Endothelial cell of umbilical vein (primary cell): ENCODE results near the gene SHISA2.
"Not testable (repeated sequence)": the region's sequence is repeated elsewhere in the genome, so short reads cannot be mapped to it uniquely, and the experiment has no call there.

Experiments used
- CTCF ChIP-seq, 2 donors: IDR thresholded peaks; 1 replicate in 1 of 2; 2 replicates in 1 of 2; pipeline ENCODE4 v1.5.1; 2011; ENCODE audit warnings: low read length in 2 of 2, mild to moderate bottlenecking in 2 of 2, moderate library complexity in 2 of 2, control low read depth in 1 of 2, inconsistent platforms in 1 of 2, low read depth in 1 of 2; ENCODE audit not compliant: insufficient read depth in 1 of 2; ENCODE audit errors: extremely low read depth in 1 of 2
- EZH2 ChIP-seq: IDR thresholded peaks from 2 replicates; pipeline ENCODE4 v1.6.1; 2012; ENCODE audit warnings: borderline replicate concordance, low read depth, mild to moderate bottlenecking, moderate library complexity, low read length, inconsistent platforms; ENCODE audit not compliant: severe bottlenecking
- GATA2 ChIP-seq: IDR thresholded peaks from 2 replicates; pipeline ENCODE4 v1.7.0; 2011; ENCODE audit warnings: low read depth, mild to moderate bottlenecking, moderate library complexity, mixed read lengths, low read length; ENCODE audit not compliant: insufficient read length, insufficient read depth
- POLR2A ChIP-seq: IDR thresholded peaks from 2 replicates; pipeline ENCODE4 v1.6.1; 2012; ENCODE audit warnings: low read depth, mild to moderate bottlenecking, control low read depth, low read length
- POLR2AphosphoS5 ChIP-seq: IDR thresholded peaks from 2 replicates; pipeline ENCODE4 v1.6.1; 2012; ENCODE audit warnings: low read depth, mild to moderate bottlenecking, control low read depth, low read length, moderate library complexity; ENCODE audit not compliant: insufficient read depth

- not testable (repeated sequence) for TF ChIP-seq POLR2A; EZH2; CTCF (IDR thresholded peaks at IDR 0.05; ENCODE audit: extremely low read depth in 1 of 2, insufficient read depth in 1 of 2, low read depth in 1 of 2, low read length in 2 of 2); GATA2; POLR2AphosphoS5
Measured at GRCh38 chr13:26069642-26070041, 17.8 kb upstream of the SHISA2 start.
